PFSK-1 (cell line): ENCODE data around the gene IRGQ.

ENCODE experiments used
- FOXP2 ChIP-seq: optimal IDR thresholded peaks from 2 replicates; pipeline ENCODE3; 2011; ENCODE audit warnings: borderline replicate concordance, control low read depth, inconsistent platforms; ENCODE audit not compliant: insufficient read depth; ENCODE audit errors: extremely low read length, extremely low read depth
- POLR2AphosphoS5 ChIP-seq: IDR thresholded peaks from 2 replicates; pipeline ENCODE4 v1.6.1; 2012; ENCODE audit warnings: low read depth, mild to moderate bottlenecking, control low read depth, low read length, moderate library complexity
- REST ChIP-seq, 2 experiments: IDR thresholded peaks; 2 replicates each; pipeline versions ENCODE4 v1.6.1 to v1.8.0; 2011 to 2012; ENCODE audit warnings: low read depth in 2 of 2, low read length in 2 of 2, control low read depth in 1 of 2, inconsistent platforms in 1 of 2, mild to moderate bottlenecking in 1 of 2, moderate library complexity in 1 of 2; ENCODE audit not compliant: insufficient read depth in 1 of 2
- SIN3A ChIP-seq: IDR thresholded peaks from 2 replicates; pipeline ENCODE4 v1.6.1; 2012; ENCODE audit warnings: mild to moderate bottlenecking, low read length, moderate library complexity, borderline replicate concordance; ENCODE audit not compliant: insufficient read depth
- TAF1 ChIP-seq: IDR thresholded peaks from 2 replicates; pipeline ENCODE4 v1.6.1; 2012; ENCODE audit warnings: low read length, control low read depth, borderline replicate concordance; ENCODE audit not compliant: insufficient read depth

Gene IRGQ

GRCh38 chr19:43578787-43579186 lies 17.1 kb downstream of the IRGQ start:
- TF ChIP-seq FOXP2 = no peak
- TF ChIP-seq TAF1 = no peak
- no peak for TF ChIP-seq REST (IDR thresholded peaks at IDR 0.05; ENCODE audit: insufficient read depth in 1 of 2, low read depth in 2 of 2, low read length in 2 of 2)
- TF ChIP-seq SIN3A = no peak
- no peak for TF ChIP-seq POLR2AphosphoS5

DNA sequence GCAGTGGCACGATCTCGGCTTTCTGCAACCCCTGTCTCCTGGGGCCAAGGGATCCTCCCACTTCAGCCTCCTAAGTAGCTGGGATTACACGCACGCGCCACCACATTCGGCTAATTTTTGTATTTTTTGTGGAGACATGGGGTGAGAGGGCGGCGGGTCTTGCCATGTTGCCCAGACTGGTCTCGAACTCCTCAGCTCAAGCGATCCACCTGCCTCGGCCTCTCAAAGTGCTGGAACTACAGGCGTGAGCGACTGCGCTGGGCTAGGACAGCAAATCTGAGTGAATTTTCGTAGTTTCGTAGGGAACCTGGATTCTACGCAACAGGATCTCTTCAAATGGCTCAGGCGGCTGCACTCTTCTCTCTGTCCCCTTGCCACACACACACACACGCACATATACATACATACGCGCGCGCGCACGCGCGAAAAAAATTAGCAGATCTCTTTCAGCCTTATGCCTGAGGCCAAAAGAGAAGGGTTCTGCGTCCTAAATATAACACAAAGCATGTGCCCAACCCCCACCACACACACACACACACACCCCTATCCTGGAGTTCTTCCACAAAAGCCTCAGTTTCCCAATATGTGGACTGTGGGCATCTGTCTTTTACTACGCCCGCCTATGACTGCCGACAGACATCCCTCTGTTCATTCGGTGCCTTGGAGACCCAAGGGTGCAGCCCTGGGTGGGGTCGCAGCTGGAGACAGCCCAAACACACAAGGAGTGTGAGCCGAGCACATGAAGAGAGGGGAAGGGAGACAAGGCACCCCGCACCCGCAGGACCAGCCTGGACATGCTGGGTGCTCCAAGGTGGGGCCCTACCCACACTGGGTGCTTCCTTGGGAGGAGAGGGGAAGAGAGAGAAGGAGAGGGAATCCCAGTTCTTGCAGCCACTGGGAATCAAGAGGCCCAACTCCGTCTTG lies 19.7 kb downstream of the IRGQ start:
- no peak for TF ChIP-seq FOXP2
- TF ChIP-seq TAF1 = no peak
- TF ChIP-seq REST (IDR thresholded peaks at IDR 0.05; ENCODE audit: insufficient read depth in 1 of 2, low read depth in 2 of 2, low read length in 2 of 2) = no peak
- TF ChIP-seq SIN3A = no peak

DNA sequence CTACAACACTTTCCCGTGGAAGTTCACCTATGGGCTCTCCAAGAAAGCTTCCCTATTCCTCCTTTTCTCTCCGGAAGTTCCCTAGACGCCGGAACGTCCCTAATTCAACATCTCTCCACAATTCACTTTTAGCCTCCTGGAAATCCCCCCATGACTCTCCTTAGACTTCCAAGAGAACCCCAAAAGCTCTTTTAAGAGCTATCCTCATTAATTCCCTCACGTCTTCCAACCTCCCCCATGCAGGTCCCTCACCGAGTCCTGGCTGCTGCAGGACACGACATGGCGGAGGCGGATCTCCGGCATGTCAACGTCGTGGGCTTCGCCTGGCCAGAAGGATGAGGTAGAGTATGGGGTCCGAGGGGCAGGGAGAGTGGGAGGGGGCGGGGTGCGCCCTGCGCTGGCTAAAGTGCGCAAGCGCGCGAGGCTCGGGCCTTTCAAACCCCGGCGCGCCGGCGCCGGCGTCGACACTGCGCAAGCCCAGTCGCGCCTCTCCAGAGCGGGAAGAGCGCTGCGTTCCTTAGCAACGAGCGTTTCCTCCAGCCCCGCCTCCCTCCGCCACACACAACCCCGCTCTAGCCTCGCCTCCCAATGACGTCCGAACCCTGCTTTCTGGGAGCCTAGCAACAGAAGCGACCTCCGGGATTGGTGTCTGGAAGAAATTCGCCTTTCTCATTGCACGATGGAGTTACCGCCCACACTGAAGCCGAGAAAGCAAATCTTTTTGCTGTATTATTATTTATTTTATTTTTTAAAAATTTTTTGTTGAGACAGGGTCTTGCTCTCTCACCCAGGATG lies 20.6 kb downstream of the IRGQ start, which contains the start of the genes PINLYP and XRCC1:
TSS of gene PINLYP (plus strand) at position 646 of the 795 bp plus-strand sequence. CDS start 1,391 bp downstream, outside the sequence.
TSS of gene XRCC1 (minus strand) at position 372 of the 795 bp plus-strand sequence. CDS start at position 303, 69 bp downstream.
- TF ChIP-seq POLR2AphosphoS5 (peak; percentile 56; the same call in 1 of the 2 replicates), FOXP2 (peak; percentile 70), REST (IDR thresholded peaks at IDR 0.05; ENCODE audit: insufficient read depth in 1 of 2, low read depth in 2 of 2, low read length in 2 of 2) (no peak)

DNA sequence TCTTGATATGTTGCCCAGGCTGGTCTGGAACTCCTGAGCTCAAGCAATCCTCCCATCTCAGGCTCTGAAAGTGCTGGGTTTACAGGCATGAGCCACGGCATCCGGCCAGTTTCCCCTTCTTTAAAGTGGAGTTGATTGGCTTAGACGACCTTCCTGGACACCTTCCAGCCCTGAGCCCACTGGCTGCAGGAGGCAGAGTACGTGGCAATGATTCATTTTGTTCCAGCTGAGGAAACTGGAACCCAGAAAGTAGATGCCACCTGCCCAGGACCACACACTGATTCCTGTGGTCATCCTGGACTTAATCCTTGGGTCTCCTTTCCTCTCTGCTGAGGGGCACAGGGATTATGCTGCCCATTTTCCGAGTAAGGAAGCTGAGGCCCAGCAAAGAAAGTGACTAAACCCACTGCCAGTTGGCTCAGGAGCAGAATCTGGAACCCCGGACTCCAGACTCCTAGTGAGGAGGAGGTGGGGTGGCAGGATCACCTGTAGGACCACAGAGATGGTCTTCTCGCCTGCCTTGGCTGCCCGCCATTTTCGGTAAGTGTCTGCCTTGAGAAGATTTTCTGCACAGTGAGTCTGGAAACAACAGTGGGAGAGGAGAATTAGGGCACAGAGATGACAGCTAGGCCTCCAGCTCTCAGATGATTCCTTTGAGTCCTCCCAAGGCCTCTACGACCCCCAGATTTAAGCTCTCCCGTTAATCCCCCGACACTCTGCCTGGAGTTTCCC lies 21.3 kb downstream of the IRGQ start:
- TF ChIP-seq SIN3A (no peak), POLR2AphosphoS5 (peak; percentile 52; the same call in 1 of the 2 replicates)

DNA sequence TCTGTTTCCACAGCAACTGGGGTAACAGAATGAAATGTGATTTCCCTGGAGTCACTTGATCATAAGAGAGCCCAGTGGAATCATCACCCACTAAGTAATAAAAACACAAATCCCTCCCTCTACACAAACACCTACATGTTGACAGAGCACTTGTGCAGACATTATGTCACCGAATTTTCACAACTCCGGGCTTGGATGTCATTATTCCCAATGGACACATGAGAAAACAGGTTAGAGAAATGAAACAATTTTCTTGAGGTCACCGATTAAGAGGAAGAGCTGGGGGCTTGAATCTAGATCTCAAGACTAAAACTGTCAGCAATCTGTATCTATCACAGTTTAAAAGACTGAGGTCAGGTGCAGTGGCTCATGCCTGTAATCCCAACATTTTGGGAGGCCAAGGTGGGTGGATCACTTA lies 23.8 kb downstream of the IRGQ start:
- TF ChIP-seq FOXP2 (no peak), REST (IDR thresholded peaks at IDR 0.05; ENCODE audit: insufficient read depth in 1 of 2, low read depth in 2 of 2, low read length in 2 of 2) (no peak), TAF1 (no peak), POLR2AphosphoS5 (no peak), SIN3A (no peak)
